Measurements from ENCODE around the gene TMCC1.

TMCC1 gene

GRCh38 chr3:129621626-129622225 is 271.8 kb downstream of the TMCC1 start:
- ATAC-seq (no peak), DNase-seq (ENCODE audit: low spot score in 2 of 2) (no peak)
- H3K27ac Mint-ChIP-seq = no peak overlapping the region
- no peaks in the 10 kb centered on the region for H3K36me3 Mint-ChIP-seq
- no peak overlapping the region for H3K4me3 Mint-ChIP-seq
- H3K4me1 Mint-ChIP-seq = peaks cover 22% of the 10 kb centered on the region
- no peaks in the 10 kb centered on the region for H3K9me3 Mint-ChIP-seq

- H3K36me3 Mint-ChIP-seq = no peaks in the 10 kb centered on the region
- no peak for ATAC-seq
- no peak overlapping the region for H3K27ac Mint-ChIP-seq
Observed at GRCh38 chr3:129620828-129621559, 272.5 kb downstream of the TMCC1 start.

GRCh38 chr3:129619726-129620162 is 273.8 kb downstream of the TMCC1 start:
- DNase-seq (ENCODE audit: low spot score in 2 of 2) (no peak), ATAC-seq (no peak)
- Mint-ChIP-seq H3K36me3 (no peaks in the 10 kb centered on the region), H3K4me1 (peaks cover 27% of the 10 kb centered on the region), H3K27ac (no peak overlapping the region), H3K9me3 (no peaks in the 10 kb centered on the region), H3K4me3 (no peak overlapping the region)

More at GRCh38 chr3:129620828-129621559, 272.5 kb downstream of the TMCC1 start:
- Mint-ChIP-seq H3K4me3 (no peak overlapping the region), H3K4me1 (peaks cover 23% of the 10 kb centered on the region), H3K9me3 (no peaks in the 10 kb centered on the region)
- no peak for DNase-seq (ENCODE audit: low spot score in 2 of 2)

- no peak overlapping the region for H3K27ac Mint-ChIP-seq
- no peak overlapping the region for H3K4me3 Mint-ChIP-seq
- DNase-seq (ENCODE audit: low spot score in 2 of 2) = no peak
- no peaks in the 10 kb centered on the region for H3K36me3 Mint-ChIP-seq
- peaks cover 32% of the 10 kb centered on the region for H3K4me1 Mint-ChIP-seq
- no peak for ATAC-seq
- no peaks in the 10 kb centered on the region for H3K9me3 Mint-ChIP-seq
Observed at GRCh38 chr3:129618901-129619671, 274.4 kb downstream of the TMCC1 start.

- Mint-ChIP-seq H3K36me3 (no peaks in the 10 kb centered on the region), H3K9me3 (no peaks in the 10 kb centered on the region), H3K4me1 (peaks cover 32% of the 10 kb centered on the region), H3K27ac (no peak overlapping the region), H3K4me3 (no peak overlapping the region)
- DNase-seq (ENCODE audit: low spot score in 2 of 2) (no peak), ATAC-seq (no peak)
Observed at GRCh38 chr3:129618186-129618820, 275.2 kb downstream of the TMCC1 start.

GRCh38 chr3:129617381-129618185 is 275.9 kb downstream of the TMCC1 start:
- DNase-seq (ENCODE audit: low spot score in 2 of 2) (no peak), ATAC-seq (no peak)
- no peaks in the 10 kb centered on the region for H3K36me3 Mint-ChIP-seq
- H3K27ac Mint-ChIP-seq = peak overlapping the region; percentile 36
- no peaks in the 10 kb centered on the region for H3K9me3 Mint-ChIP-seq
- peaks cover 32% of the 10 kb centered on the region for H3K4me1 Mint-ChIP-seq
- no peak overlapping the region for H3K4me3 Mint-ChIP-seq

- Mint-ChIP-seq H3K9me3 (no peaks in the 10 kb centered on the region), H3K36me3 (no peaks in the 10 kb centered on the region), H3K27ac (peak overlapping the region; percentile 36), H3K4me3 (no peak overlapping the region), H3K4me1 (peaks cover 32% of the 10 kb centered on the region)
- peak; percentile 27 for ATAC-seq
- no peak for DNase-seq (ENCODE audit: low spot score in 2 of 2)
Observed at GRCh38 chr3:129616713-129617112, 276.8 kb downstream of the TMCC1 start.

GRCh38 chr3:129616291-129616690 is 277.2 kb downstream of the TMCC1 start:
- Mint-ChIP-seq H3K4me1 (peaks cover 32% of the 10 kb centered on the region), H3K4me3 (no peak overlapping the region), H3K27ac (no peak overlapping the region), H3K9me3 (no peaks in the 10 kb centered on the region), H3K36me3 (no peaks in the 10 kb centered on the region)
- DNase-seq (ENCODE audit: low spot score in 2 of 2) (no peak), ATAC-seq (peak; percentile 19)

GRCh38 chr3:129615751-129616281 is 277.7 kb downstream of the TMCC1 start:
- Mint-ChIP-seq H3K36me3 (no peaks in the 10 kb centered on the region), H3K9me3 (no peaks in the 10 kb centered on the region), H3K4me1 (peaks cover 32% of the 10 kb centered on the region), H3K27ac (no peak overlapping the region), H3K4me3 (no peak overlapping the region)
- DNase-seq (ENCODE audit: low spot score in 2 of 2) (no peak), ATAC-seq (no peak)

GRCh38 chr3:129614927-129615363 is 278.6 kb downstream of the TMCC1 start:
- no peak overlapping the region for H3K27ac Mint-ChIP-seq
- no peaks in the 10 kb centered on the region for H3K9me3 Mint-ChIP-seq
- DNase-seq (ENCODE audit: low spot score in 2 of 2) (no peak), ATAC-seq (no peak)
- H3K36me3 Mint-ChIP-seq = no peaks in the 10 kb centered on the region
- no peak overlapping the region for H3K4me3 Mint-ChIP-seq
- H3K4me1 Mint-ChIP-seq = peaks cover 32% of the 10 kb centered on the region

- H3K4me3 Mint-ChIP-seq = no peak overlapping the region
- H3K4me1 Mint-ChIP-seq = peaks cover 32% of the 10 kb centered on the region
- no peaks in the 10 kb centered on the region for H3K9me3 Mint-ChIP-seq
- DNase-seq (ENCODE audit: low spot score in 2 of 2) (no peak), ATAC-seq (no peak)
- no peak overlapping the region for H3K27ac Mint-ChIP-seq
- no peaks in the 10 kb centered on the region for H3K36me3 Mint-ChIP-seq
Observed at GRCh38 chr3:129614435-129614834, 279.1 kb downstream of the TMCC1 start.

GRCh38 chr3:129613367-129613740 is 280.2 kb downstream of the TMCC1 start:
- no peaks in the 10 kb centered on the region for H3K36me3 Mint-ChIP-seq
- no peak overlapping the region for H3K27ac Mint-ChIP-seq
- H3K4me1 Mint-ChIP-seq = peaks cover 32% of the 10 kb centered on the region
- ATAC-seq (no peak), DNase-seq (ENCODE audit: low spot score in 2 of 2) (no peak)
- H3K9me3 Mint-ChIP-seq = no peaks in the 10 kb centered on the region
- H3K4me3 Mint-ChIP-seq = no peak overlapping the region

GRCh38 chr3:129612534-129613366 is 280.8 kb downstream of the TMCC1 start:
- DNase-seq (ENCODE audit: low spot score in 2 of 2) = no peak
- ATAC-seq = no peak
- Mint-ChIP-seq H3K4me1 (peaks cover 31% of the 10 kb centered on the region), H3K36me3 (no peaks in the 10 kb centered on the region), H3K4me3 (no peak overlapping the region), H3K9me3 (no peaks in the 10 kb centered on the region), H3K27ac (no peak overlapping the region)

All from stimulated activated effector memory CD8-positive, alpha-beta T cell treated with anti-CD3 and anti-CD28 coated beads, Interleukin-12 subunit alpha, Interleukin-12 subunit beta, amount 100 ng/mL, for 72 hours (primary cell).